Stimulated activated CD8-positive, alpha-beta memory T cell treated with anti-CD3 and anti-CD28 coated beads, Interleukin-4, amount 100 ng/mL, for 4 hours (primary cell): ENCODE measurements around the gene MYL6.
A peak's percentile ranks its signal among the peaks of the same experiment; 100 is the strongest.

Experiments
- DNase-seq, 2 donors: peaks; one replicate each; pipeline ENCODE4 v3.0.0-alpha.2; 2020; ENCODE audit warnings: low read depth in 2 of 2, low spot score in 1 of 2

The MYL6 gene

DNA sequence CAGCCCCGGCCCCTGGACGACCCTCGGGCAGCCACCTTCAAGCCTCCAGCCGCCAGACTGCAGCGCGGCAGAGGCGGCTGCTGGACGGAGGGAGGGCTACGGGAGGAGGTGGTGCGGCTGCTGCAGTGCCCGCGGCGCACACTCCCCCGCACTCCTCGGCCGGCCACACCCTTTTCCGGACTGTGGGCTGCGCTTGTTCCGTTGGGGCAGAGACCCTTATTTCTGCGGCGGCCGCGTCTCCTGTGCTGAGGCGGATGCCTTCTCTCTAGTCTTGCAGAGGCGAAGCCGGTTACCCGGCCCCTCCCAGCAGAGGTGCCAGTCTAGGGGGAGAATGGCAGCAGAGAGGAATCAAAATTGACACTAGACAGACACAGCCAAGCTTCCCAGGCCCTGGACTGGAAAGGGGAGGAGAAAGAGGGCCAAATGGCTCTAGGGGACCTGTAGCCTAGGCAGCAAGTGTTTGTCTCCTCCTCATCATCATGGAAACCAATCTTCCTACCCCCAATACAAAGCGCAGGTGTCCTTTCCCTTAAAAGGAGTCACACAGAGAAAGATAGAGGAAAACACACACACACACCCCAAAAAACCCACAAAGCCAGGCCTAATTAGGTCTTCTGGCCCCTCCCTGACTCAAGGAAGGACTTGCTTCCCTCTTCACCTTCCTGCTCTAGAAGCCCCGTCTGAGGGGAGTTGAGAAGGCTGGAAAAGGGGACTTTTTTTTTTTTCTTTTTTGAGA is 28.8 kb upstream of the MYL6 start:
- peak in 1 of 2 donors; percentile 73 for DNase-seq

DNA sequence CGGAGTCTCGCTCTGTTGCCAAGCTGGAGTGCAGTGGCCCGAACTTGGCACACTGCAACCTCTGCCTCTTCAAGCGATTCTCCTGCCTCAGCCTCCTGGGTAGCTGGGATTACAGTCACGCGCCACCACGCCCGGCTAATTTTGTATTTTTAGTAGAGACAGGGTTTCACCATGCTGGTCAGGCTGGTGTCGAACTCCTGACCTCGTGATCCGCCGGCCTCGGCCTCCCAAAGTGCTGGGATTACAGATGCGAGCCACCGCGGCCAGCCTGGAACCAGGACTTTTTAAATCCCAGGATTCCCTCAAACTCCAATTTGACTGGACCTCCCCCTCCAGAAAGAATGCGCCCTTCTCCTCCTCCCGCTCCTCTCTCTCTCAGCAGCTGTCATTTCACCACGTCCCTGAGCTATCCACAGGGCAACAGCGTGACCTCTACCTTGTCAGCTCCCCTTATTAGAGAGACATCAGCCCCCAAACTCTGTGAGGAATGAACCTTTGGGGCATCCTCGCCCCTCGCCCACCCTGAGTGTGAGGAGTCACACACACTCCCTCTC is 28.1 kb upstream of the MYL6 start:
- DNase-seq: no peak

DNA sequence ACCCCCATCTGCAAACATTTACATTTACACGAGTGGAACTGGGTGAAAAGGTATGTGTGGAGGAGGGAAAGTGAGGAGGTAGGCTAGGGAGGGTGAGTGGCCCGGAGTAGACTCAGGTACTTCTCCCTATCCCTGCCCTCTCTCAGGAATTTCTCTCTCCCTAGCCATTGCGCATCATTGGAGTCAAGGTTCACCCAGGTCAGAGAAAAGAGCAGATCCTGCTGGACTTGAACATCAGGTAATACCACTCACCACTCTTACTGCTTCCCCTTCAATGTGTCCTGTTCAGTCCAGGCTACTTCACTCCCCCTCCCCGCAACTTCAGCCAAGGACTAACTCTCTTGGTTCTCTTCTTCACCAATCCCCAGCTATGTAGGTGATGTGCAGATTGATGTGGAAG is 27.3 kb upstream of the MYL6 start:
- DNase-seq: no peak

DNA sequence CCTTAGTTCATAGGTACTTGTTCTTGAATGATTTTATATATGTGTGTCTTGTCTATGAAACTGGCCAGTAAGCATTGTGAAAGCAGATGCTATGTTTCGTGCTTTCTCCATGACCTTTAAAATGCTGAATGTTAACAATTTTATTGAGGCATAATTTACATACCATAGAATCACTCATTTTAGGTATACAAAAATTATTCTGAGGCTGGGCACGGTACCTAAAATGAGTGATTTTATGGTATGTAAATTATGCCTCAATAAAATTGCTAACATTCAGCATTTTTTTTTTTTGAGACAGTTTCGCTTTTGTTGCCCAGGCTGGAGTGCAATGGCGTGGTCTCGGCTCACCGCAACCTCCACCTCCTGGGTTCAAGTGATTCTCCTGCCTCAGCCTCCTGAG is 23.3 kb upstream of the MYL6 start:
- no peak for DNase-seq

DNA sequence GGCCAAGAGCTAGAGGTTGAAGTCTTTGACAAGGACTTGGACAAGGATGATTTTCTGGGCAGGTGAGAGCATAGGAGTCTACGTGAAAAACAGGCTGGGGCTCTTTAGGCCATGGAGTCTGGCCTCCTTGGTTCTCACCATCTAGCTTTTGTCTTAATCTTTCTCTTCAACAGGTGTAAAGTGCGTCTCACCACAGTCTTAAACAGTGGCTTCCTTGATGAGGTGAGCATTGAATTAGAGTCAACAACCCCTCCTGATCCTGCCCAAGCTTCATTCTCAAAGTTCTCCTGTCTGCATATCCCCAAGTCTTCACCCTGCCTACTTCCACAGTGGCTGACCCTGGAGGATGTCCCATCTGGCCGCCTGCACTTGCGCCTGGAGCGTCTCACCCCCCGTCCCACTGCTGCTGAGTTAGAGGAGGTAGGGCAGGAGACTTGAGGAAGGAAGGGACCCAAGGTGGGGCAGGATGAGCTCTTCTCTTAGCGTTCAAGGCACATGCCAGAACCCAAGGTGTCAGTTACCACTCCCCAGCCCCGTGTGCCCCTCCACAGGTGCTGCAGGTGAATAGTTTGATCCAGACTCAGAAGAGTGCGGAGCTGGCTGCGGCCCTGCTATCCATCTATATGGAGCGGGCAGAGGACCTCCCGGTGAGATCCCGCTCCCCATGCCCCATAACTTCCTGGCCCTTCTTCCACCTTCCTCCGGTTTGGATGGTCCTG is 20.1 kb upstream of the MYL6 start:
- DNase-seq: no peak

DNA sequence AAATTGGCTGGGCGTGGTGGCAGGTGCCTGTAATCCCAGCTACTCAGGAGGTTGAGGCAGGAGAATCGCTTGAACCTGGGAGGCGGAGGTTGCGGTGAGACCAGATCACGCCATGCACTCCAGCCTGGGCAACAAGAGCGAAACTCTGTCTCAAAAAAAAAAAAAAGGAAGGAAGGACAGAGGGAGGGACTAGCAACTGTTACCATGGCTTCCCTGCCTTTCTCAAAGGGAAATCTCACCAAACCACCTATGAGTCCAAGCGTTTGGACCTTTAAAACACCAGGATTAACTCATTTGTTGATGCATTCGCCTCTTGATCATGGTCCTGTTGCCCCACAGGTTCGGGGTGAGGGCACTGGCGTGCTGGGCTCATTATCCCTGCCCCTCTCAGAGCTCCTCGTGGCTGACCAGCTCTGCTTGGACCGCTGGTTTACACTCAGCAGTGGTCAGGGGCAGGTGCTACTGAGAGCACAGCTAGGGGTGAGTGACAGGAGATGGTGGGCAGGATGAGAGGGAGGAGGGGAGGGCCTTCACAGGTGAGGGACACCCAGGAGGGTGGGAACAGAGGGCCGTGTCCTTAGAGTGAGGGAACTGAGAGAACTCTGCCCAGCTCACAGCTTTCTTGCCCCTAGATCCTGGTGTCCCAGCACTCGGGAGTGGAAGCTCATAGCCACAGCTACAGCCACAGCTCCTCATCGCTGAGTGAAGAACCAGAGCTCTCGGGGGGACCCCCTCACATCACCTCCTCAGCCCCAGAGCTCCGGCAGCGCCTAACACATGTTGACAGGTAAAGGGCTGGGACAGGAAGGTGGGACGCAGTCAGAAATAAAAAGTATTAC is 16.0 kb upstream of the MYL6 start:
- no peak for DNase-seq

DNA sequence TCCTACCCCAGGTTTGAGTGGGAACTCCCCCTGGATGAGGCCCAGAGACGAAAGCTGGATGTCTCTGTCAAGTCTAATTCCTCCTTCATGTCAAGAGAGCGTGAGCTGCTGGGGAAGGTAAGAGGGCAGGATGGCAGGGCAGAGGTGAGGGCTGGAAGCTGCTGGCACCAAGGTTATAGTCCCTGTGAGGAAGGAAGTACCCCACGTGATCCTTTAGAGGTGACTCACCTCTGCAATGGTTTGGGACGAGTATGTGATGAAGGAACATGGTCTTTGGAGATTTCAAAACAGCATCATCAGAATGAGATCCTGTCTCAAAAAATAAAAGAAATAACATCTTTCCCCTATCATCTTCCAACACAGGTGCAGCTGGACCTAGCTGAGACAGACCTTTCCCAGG is 14.9 kb upstream of the MYL6 start:
- DNase-seq: no peak

DNA sequence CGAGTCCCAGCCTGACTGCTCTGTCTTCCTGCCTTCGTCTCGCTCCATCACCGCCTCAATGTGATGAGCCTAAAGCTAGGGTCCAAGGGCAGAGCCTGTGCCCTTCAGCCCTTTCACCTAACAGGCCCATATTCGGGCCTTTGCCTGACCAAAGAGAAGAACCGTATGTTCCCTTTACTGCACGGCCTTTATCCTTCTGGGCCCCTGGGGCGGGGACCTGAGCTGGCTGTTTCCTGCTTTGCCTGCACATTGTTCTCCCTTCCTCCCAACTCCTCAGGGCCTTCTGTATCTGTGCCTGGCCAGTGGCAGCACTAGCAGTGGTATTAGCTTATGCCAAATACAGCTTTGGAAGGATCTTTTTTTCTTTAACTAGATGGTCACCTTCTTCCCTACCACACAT is 14.3 kb upstream of the MYL6 start:
- no peak for DNase-seq

DNA sequence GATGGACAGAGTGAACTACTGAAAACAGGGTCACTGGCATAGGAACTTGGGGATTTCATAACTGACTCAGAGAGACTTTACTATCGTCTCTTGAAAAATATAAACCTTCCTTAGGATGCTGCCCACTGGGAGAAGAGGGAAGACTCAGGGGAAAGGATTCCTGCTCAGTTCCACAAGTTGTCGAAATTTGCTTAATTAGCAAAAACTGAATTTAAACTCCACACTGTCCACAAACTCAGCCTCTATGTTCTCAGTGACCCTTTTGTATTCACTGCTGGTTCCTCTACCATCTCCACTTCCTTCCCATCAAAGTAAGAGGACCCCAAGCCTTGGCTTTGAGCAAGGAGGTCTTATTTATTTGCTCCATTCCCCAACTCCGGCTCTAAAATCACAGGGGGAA is 12.9 kb upstream of the MYL6 start:
- no peak for DNase-seq

DNA sequence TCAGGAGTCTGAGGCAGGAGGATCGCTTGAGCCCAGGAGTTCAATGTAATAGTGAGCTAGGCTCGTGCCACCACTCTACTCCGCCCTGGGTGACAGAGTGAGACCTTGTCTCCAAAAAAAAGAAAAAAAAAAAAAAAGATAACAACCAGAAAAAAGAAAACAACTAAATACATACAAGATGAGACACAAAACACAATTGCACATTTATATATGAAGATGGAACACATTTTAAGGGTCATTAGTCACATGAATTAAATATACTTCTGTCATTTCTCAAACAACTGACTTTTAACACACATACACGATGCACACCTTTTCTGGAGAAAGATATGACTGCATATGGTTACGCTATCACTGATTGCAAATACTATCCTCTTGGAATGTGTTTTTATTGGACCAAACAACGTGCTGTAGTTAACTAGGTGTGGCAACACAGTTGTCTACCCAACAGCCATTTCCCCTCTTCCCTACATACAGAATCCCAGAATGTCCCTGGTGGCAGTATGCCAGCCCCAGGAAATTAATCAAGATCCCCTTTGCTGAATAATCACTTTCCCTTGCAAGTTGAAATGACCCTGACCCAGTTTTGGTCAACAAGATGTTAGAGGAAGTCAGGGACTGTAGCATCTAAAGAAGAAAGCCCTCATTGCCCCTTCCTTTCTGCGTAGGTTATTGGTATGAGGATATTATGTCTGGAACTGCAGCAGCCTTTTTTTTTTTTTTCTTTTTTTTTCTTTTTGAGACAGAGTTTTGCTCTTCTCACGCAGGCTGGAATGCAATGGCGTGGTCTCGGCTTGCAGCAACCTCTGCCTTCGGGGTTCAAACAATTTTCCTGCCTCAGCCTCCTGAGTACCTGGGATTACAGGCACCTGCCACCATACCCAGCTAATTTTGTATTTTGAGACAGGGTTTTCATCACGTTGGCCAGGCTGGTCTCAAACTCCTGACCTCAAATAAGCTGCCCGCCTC is 11.4 kb upstream of the MYL6 start:
- DNase-seq: no peak

DNA sequence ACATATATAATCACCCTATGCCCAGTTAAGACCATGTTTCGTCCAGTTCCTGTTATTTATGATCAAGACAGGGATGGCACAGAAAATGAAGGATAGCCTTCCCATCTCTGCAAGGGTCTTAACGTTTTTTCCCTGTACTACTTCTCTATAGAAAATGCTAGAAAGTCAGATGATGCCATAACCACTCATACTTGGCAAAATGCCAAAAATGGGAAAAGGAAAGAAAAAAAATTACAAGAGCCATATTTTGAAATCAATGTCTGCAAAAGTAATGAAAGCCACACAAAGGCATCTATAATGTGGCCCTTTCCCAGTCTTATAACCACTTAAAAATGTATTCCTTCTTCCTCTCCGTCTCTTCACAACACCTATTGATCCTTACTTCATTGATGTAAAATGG is 7.6 kb upstream of the MYL6 start:
- DNase-seq: no peak

DNA sequence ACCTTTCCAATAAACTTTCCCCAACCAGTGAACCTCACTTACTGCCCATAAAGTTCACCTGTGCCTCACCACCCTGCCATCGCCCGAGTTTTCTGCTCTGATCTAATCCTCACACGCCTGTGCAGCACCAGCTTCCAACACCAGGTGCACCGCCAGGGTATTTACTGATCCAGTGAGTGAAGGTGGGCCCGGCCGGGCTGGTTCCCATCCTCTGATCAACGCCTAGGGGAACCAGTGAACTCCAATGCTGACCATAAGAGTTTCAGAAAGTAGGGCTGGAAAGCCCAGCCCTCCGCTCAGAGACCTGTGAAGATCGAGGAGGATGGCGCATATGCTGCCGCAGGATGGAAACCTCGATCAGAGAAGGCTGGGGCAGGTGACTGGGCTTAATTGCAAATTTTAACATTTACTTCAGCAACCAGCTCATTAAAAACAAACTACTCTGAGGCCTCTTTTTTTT is 6.5 kb upstream of the MYL6 start:
- peak; percentile 24 to 28 for DNase-seq

DNA sequence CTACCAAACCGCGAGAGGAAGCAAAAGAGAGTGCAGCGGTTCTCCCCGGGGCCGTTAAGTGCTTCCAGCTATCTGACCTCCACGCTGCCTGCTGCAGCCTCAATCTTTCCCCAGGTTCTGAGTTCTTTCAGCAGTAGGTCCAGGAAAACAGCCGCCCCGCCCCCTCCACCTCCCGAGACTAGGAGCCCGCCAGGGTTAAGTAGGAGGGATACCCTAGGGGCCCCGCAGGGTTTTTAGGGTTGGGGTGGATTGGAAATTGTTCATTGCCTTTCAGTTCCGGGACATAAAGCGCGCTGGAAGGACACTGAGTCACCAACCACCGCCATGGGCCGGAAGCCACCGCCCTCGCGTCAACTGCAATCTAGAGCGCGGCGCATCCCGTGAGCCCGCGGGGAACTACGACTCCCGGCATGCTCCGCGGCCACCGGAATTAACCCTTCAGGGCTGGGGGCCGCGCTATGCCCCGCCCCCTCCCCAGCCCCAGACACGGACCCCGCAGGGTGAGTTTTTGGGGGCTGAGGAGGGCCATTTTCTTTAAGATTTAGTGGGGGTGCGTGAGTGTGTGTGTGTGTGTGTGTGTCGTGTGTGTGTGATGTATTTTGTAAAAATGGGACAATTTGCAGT is 5.9 kb upstream of the MYL6 start, which contains the start of gene MYL6B:
Gene MYL6B, plus strand, starts transcription at position 456 of the 624 bp plus-strand sequence. CDS start 1,332 bp downstream, outside the sequence.
- DNase-seq: peak; percentile 83 to 88

DNA sequence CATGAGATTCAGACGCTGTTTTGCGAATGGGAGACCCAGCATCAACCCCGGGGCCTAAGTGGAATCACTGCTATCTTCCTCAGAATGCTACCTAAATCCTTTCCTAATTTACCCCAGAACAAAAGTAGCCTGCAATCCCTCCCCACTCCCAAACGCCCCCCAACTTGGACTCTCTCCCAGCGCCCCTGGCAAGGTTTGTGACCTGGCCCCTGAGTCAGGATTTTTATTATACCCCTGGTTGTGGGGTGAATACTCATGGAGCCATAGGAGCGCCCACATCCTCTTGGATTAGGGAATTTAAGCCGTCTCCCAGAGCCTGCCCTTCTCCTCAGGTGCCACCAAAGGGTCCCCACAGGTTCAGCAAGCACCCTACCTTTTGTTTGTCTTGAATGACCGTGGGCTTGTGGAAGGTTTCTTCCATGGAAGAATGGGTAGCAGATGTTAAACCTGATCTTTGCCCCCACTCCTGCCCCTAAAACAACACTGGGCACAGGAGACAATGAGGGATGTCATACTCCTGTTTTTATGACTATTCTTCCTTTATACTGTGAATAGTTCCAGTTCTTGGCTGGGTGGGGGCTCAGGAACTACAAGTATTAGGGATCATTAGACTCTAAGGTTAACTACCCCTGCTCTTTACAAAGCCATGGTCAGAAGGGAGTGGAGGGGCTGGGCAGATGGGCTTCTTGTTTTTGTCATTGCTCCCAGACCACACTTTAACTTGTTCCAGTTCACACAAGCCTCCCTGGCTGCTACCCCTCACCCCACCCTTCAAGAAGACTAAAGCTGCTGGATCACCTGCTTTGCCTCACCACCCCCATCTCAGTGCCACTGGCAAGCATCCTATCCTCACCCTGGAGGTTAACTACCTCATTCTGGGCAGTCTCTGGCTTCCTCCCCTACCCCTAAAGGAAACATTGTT is 5.1 kb upstream of the MYL6 start:
- no peak for DNase-seq

DNA sequence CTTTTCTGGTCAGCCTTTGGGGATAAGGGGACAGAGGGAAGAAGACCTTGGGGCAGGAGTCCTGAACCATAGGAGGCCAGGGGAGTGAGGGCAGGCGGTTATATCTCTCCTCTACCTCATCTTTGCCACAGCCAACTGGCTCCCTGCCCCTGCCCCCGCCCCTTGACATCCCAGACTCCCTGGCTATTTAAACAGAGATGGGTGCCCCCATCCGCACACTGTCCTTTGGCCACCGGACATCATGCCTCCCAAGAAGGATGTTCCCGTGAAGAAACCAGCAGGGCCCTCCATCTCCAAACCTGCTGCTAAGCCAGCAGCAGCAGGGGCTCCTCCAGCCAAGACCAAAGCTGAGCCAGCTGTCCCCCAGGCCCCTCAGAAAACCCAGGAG is 4.5 kb upstream of the MYL6 start:
- no peak for DNase-seq

DNA sequence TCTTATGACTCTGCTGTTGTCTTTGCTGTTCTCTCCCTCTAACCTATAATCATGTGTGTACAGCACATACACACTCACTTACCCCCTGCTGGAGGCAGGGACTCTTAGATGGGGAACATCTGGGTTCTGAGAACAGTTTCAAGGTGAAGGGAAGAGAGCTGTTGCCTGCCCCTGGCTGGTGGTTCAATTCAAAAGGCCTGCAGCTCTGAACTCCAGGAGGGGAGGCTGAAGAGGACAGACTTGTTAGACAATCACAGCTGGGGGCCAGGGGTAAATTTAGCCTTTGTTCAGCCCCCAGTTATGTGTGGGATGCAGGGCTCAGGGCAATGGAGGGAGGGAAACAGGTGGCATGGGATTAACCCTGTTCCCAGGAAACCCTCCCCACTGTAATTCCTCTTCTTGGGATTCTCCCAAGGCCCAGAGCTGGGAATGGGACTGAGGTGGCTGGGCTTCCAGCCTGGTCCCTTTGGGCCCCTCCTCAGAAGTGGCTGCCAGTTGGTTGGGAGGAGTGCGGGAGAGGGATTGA is 3.9 kb upstream of the MYL6 start:
- no peak for DNase-seq

DNA sequence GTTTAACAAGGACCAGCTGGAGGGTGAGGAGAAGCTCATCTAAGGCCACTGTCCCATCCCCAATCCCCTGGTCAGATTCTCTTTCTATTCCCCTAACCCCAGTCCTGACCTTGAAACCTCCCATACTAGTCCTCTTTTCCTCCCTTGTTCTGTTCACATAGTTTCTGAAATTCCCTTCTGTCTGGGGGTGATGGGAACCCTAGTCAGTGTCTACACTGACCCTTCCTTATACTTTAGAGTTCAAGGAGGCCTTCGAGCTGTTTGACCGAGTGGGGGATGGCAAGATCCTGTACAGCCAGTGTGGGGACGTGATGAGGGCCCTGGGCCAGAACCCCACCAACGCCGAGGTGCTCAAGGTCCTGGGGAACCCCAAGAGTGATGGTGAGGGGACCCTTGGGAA is 3.3 kb upstream of the MYL6 start:
- DNase-seq: no peak

DNA sequence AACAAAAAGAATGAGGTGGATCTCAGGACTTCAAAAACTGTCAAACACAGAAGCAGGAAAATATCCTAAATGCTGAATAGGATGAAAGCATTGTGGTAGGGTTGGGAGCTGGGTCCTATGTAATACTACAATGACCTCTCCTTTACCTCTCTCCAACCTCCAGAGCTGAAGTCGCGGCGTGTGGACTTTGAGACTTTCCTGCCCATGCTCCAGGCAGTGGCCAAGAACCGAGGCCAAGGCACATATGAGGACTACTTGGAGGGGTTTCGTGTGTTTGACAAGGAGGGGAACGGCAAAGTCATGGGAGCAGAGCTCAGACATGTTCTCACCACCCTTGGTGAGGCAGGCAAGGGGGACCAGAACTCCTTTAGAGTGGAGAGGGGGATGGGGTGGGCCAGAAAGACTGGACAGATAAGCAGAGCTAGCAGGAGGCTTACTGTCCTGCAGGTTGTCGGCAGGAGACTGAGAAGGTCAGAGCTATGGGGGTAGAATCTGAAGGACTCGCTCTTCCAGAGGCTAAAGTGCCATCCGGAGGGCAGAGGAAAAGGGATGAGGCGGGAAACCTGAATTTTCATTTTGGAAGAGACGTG is 2.8 kb upstream of the MYL6 start:
- no peak for DNase-seq
